T-helper 2 cell treated with Interferon-gamma antibody and Interleukin-4, amounts not matched to agents 100 ng/mL and 5 ng/mL, for 36 hours (primary cell): ENCODE data around the gene TPO. TPM values are rescaled to one million over a fixed set of nuclear protein-coding genes. Genes with fewer than 3 reads are reported as not detected.
"Not testable (repeated sequence)": the region's sequence is repeated elsewhere in the genome, so short reads cannot be mapped to it uniquely, and the experiment has no call there.

Experiments used
- intact Hi-C: fragments of 100-400 bp; cut with micrococcal nuclease; formaldehyde crosslinking; loops from one replicate; pipeline ENCODE4 v1.15.1; 2023
- total RNA-seq: library from RNA; stranded (reverse); gene quantifications from 2 replicates; pipeline ENCODE4 v1.2.3, GENCODE V29; 2022

Gene TPO
- 1.2 and 1.8 TPM in 2 replicates for total RNA-seq

DNA sequence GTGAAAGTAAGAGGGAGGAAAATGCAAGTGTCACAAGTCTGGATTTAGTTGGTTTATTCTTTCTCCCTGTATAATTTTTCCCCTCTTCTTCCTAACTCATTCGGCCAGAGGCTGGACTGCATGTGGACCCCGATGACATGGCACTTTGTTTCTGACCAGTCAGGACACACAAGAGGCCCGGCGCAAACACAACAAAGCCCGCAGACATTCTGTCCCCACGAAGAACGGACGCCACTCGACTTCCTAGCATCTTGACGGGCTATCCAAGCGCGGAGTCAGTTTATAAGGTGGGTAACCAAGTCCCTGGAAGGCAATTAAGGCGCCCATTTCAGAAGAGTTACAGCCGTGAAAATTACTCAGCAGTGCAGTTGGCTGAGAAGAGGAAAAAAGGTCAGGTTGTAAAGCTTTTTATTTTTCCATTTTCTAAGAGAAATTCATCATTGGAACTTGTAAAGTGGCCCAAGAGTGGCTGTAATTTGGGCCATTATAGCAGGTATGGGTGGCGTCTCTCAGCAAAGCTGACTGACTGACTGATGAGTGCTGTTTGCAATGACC, at the start of gene TPO:
Gene TPO, plus strand, starts transcription at position 308 of the 555 bp plus-strand sequence. CDS start 946 bp downstream, outside the sequence.
- intact Hi-C loops: no loop called here

GRCh38 chr2:1366546-1367134, 46.6 kb upstream of the TPO start:
- intact Hi-C loops: no loop called here

DNA sequence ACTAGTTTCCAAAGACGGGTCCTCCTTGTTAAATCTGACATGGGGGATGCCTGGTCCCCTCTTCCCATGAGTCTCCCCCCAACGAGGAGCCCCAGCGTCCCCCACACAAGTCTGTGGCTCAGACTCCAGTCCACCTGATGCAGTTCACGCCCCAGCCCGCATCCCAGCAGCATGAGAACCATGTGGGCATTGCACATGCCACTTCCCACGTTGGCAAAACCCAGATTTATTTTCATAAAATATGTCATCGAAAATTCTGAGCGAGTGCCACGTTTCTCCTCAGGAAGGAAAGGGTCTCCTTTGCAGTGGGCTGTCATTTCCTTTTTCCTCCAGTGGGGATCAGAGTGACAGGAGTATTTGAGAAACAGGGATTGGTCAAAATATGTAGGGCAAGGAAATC, 45.7 kb upstream of the TPO start:
- intact Hi-C loops: no loop called here

GRCh38 chr2:1369905-1370304, 43.4 kb upstream of the TPO start:
- intact Hi-C loops: no loop called here

GRCh38 chr2:1370461-1370860, 42.8 kb upstream of the TPO start:
- intact Hi-C loops: no loop called here

DNA sequence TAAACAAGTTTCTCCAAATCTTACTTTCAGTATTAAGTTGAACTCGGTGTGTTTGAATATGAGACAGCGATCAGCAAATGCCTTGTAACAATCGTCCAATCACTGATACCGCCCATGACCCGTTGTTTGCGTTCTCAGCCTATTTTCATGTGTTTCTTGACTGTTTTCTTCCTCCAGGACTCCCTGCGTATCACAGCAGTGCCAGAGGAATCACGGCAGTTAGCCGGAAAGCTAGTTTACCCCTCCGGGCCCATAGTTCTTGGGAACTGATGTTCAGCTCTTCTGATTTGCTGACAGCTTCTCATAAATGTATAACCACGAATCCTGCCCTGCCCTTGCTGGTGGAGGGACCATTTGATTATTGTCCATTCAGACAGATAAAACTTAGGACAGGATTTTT, 42.2 kb upstream of the TPO start:
- intact Hi-C loops: no loop called here

GRCh38 chr2:1373830-1374229, 39.4 kb upstream of the TPO start:
- intact Hi-C loops: no loop called here

DNA sequence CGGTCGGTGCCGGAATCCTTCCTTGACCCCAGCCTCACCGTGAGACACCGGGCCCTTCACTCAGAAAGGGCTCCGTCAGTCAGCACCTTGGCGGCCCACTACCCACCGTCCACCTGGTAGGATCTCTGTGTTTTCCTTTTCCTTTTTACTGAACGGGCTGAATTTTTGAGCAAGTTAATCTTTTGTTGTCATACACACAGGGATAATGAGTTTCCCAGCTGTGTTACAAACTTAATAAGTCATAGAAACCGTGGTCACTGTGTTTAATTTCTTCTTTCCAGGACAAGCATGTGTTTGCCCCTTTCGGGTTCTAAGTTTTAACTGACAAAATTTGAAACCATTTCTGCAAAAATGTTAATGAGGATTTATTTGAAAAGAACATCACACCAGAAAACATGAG, 39.0 kb upstream of the TPO start:
- intact Hi-C loops: no loop called here

DNA sequence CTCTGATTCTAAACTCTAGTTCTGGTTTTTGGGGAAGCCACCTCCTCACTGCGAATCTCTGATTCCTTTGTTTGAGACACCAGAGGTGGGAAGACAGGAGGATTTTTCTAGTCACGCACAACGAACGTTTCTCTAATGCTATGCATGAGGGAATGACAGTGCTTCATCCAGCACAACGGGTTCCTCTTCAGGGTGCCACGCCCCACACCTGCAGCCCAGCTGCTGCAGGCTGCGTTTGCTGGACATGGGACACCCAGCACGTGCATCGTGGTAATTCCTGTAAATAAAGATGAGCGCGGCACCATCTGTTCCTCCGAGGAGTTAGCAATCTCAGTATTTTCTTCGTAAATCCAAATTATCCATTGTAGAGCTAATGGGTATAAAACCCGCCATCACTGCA, 37.5 kb upstream of the TPO start:
- intact Hi-C loops: no loop called here

- intact Hi-C loops: no loop called here
Observed at GRCh38 chr2:1377473-1377872, 35.8 kb upstream of the TPO start.

DNA sequence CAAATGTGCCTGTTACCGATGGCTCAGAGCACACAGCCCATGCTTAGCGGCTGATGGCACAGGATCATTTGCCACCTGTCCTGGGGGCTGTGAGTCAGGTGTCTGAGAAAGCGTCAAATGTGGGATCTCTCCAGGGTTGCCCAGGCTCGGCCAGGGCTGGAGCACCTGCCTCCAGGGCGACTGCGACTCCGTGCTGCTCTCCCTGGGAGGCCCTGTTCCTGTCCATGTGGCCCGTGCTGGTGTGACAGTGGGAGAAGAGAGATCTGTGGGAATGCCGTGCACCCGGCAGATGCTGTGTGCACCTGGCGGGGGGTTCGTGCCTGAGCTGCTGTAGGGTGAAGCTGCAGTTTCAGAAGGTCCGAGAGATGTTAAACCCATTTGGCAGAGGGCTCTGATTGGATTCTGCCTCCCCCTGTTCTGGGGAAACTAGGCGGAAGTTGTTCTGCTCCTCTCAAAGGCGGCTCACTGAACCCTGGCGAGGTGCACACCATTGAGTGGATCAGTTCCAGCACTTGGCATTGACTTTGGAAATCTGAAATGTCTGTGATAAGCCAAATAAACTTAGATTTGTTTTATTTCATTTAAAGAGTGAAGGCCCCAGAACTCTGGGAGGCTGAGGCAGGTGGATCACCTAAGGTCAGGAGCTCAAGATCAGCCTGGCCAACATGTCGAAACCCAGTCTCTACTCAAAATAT, 34.7 kb upstream of the TPO start:
- intact Hi-C loops: no loop called here

GRCh38 chr2:1381644-1382043, 31.6 kb upstream of the TPO start:
- intact Hi-C loops: no loop called here

GRCh38 chr2:1387954-1388725, 25.1 kb upstream of the TPO start:
- intact Hi-C loops: not testable (repeated sequence)

DNA sequence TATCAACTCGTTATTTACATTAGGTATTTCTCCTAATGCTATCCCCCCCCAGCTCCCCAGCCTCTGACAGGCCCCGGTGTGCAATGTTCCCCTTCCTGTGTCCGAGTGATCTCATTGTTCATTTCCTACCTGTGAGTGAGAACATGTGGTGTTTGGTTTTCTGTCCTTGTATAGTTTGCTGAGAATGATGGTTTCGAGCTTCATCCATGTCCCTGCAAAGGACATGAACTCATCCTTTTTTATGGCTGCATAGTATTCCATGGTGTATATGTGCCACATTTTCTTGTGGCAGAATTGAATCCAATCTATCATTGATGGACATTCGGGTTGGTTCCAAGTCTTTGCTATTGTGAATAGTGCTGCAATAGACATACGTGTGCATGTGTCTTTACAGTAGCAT, 23.1 kb upstream of the TPO start:
- intact Hi-C loops: not testable (repeated sequence)

GRCh38 chr2:1393321-1393720, 19.9 kb upstream of the TPO start:
- intact Hi-C loops: no loop called here

DNA sequence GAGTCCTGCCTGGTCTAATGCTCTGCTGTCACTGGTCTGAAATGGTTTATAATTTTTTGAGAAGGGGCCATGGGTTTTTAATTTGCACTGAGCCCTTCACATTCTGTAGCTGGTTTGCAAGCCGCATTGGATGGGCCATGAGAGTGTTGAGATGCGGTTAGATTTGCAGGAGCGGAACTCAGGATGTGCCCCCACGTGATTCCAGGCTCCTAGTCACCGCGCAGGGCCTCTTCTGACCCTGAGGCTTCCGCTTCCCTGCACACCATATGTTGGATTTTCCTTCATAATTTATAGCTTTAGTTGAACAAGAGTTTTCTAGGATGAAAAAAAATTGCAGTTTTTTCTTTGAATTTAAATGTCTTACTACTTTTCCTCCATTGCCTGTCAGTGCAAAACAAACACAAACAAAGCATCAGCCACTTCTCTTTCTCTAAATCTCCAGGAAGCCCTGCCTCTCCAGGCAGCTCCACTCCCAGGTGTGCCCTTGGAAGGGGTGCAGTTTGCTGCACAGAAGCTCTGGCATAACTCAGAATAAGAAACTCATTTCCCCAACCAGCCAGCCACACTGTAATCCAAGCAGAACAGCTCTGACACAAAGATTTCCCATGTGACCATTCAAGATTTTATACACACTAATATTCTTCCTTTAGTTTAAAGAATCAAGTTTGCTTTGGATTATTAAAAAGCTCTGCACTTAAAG, 18.4 kb upstream of the TPO start:
- intact Hi-C loops: no loop called here

GRCh38 chr2:1397350-1397749, 15.9 kb upstream of the TPO start:
- intact Hi-C loops: no loop called here

GRCh38 chr2:1398191-1398590, 15.1 kb upstream of the TPO start:
- intact Hi-C loops: no loop called here

DNA sequence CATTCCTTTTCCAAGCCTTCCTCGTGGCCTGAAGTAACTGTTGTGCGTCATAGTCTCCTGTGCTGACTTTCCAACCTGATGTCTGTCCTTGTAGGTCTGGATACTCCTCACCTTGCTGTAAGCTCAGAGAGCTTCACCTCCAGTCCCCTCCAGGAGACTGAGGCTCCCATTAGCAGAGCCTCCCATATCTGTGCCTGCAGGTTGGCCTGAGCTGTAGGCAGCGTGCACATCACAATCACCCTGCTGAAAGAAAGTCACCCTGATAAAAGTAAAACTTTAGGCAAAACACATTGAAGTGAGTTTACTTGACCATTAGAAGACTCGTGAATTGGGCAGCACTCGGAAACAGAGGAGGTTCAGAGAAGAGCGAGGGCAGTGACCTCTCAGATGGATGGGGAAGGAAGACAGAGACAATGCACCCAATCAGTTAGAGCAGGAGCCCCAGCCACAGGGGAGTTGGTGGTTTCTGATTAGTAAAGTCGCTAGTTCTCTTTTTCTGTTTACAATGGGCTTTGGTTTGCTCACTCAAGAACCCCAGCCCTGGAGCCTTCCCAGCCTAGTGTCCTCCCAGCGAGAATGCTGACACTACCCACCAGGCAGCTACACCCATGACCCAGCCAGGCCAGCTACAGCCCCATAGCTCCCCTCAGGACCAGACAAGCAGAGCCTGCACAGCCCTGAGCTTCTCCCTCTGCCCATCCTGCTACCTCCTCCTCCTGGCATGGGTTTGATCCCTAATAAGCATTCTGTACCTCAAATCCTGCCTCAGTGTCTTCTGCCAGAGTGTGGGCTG, 12.1 kb upstream of the TPO start:
- intact Hi-C loops: no loop called here

DNA sequence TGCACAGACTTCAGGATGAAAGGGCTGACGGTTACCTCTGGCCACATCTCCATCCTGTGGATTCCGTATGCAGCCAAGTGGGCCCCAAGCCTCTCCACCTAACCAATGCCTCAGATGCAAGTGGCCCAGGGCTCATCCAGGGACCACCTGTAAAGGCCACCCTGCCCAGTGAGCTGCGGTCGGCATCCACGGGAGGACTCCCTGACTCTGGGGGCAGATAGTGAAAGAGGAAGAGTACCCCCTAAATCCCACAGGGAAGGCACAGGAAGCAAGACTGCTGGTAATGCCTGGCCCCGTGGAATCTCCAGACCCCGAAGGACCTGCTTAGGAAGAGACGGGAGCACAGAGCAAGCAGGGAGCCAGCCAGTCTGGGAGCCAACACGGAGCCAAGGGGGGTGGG, 11.2 kb upstream of the TPO start:
- intact Hi-C loops: no loop called here

GRCh38 chr2:1403565-1403964, 9.7 kb upstream of the TPO start:
- intact Hi-C loops: no loop called here
